B cell (primary cell): ENCODE data around the gene C4BPA. TPM values are rescaled to one million over a fixed set of nuclear protein-coding genes. Genes with fewer than 3 reads are reported as not detected.

Experiments
- ATAC-seq: fragments of 200-7000 bp; cut with Tn5 transposase; one replicate; pipeline ENCODE4 v1.10.0; 2021; ENCODE audit warnings: low read depth, mild to moderate bottlenecking, moderate number of reproducible peaks, moderate library complexity
- CTCF ChIA-PET: fragments of 350-600 bp; sonication (Branson Sonifier 250); formaldehyde crosslinking; loops from one replicate; lab custom pipeline; 2021; ENCODE audit warnings: antibody characterized with exemption, inconsistent platforms; lab: Charles Lee
- POLR2A ChIA-PET: fragments of 350-600 bp; sonication (Branson Sonifier 250); formaldehyde crosslinking; loops from one replicate; lab custom pipeline; 2021; ENCODE audit warnings: antibody characterized with exemption; lab: Charles Lee
- DNase-seq: peaks from one replicate; pipeline ENCODE4 v3.0.0; 2013
- H2AFZ ChIP-seq: 2 replicates; pipeline ENCODE4 v1.6.1; 2012; ENCODE audit warnings: mild to moderate bottlenecking, low read depth, low read length; ENCODE audit not compliant: insufficient read depth, poor library complexity, severe bottlenecking
- H3K27ac ChIP-seq, 2 donors: 1 replicate in 1 of 2; 2 replicates in 1 of 2; pipeline ENCODE4 v1.5.1; 2012 to 2013; ENCODE audit warnings: low read length in 2 of 2, mild to moderate bottlenecking in 2 of 2, moderate library complexity in 1 of 2
- H3K27me3 ChIP-seq, 4 experiments: fragments of 200-600 bp in 1 of 4; sonication (generic) in 1 of 4; replicated peaks in 1 of 4; 1 replicate in 2 of 4; 2 replicates in 2 of 4; pipeline versions ENCODE4 v1.6.1 to v1.7.0; 2013 to 2016; ENCODE audit warnings: low read length in 3 of 4, mild to moderate bottlenecking in 2 of 4, mixed read lengths in 1 of 4, moderate library complexity in 1 of 4; ENCODE audit not compliant: insufficient read depth in 4 of 4, control insufficient read depth in 3 of 4; ENCODE audit errors: control extremely low read depth in 1 of 4
- H3K36me3 ChIP-seq, 2 experiments: replicated peaks in 1 of 2; 1 replicate in 1 of 2; 2 replicates in 1 of 2; pipeline versions ENCODE4 v1.6.1 to v1.7.1; 2013; ENCODE audit warnings: low read length in 1 of 2; ENCODE audit not compliant: insufficient read depth in 2 of 2, control insufficient read depth in 1 of 2; ENCODE audit errors: control extremely low read depth in 1 of 2, extremely low read depth in 1 of 2
- H3K4me1 ChIP-seq, 2 donors: fragments of 200-600 bp in 1 of 2; sonication (generic) in 1 of 2; 1 replicate in 1 of 2; 2 replicates in 1 of 2; pipeline versions ENCODE4 v1.5.1 to v1.6.1; 2013 to 2017; ENCODE audit warnings: low read length in 2 of 2; ENCODE audit not compliant: control insufficient read depth in 2 of 2, insufficient read depth in 2 of 2
- H3K4me2 ChIP-seq: replicated peaks from 2 replicates; pipeline ENCODE3; 2012; ENCODE audit warnings: mild to moderate bottlenecking, low read depth, low read length; ENCODE audit not compliant: poor library complexity, severe bottlenecking
- H3K4me3 ChIP-seq, 5 experiments: fragments of 200-600 bp in 1 of 5; sonication (generic) in 1 of 5; 1 replicate in 3 of 5; 2 replicates in 2 of 5; pipeline versions ENCODE4 v1.5.1 to v1.7.0; 2011 to 2016; ENCODE audit warnings: low read length in 4 of 5, mild to moderate bottlenecking in 4 of 5, low read depth in 2 of 5, control low read depth in 1 of 5, moderate library complexity in 1 of 5; ENCODE audit not compliant: insufficient read depth in 1 of 5; ENCODE audit errors: control extremely low read depth in 1 of 5, extremely low read depth in 1 of 5
- H3K79me2 ChIP-seq: fragments of 200-600 bp; sonication (generic); one replicate; pipeline ENCODE4 v1.6.0; 2016; ENCODE audit warnings: low read length; ENCODE audit not compliant: control insufficient read depth, insufficient read depth
- H3K9ac ChIP-seq: fragments of 200-600 bp; sonication (generic); 2 replicates; pipeline ENCODE4 v1.6.1; 2017; ENCODE audit warnings: mild to moderate bottlenecking, low read length, moderate library complexity
- H3K9me3 ChIP-seq, 3 donors: one replicate each; pipeline versions ENCODE4 v1.6.1 to v1.7.1; 2013; ENCODE audit warnings: low read length in 2 of 3; ENCODE audit not compliant: control insufficient read depth in 2 of 3, insufficient read depth in 1 of 3; ENCODE audit errors: control extremely low read depth in 1 of 3
- H4K20me1 ChIP-seq: 2 replicates; pipeline ENCODE4 v1.6.0; 2012; ENCODE audit warnings: mild to moderate bottlenecking, low read length; ENCODE audit not compliant: insufficient read depth, control insufficient read depth, poor library complexity, severe bottlenecking
- H3K27ac Mint-ChIP-seq: one replicate; pipeline ENCODE4 v1.8.0; 2021; ENCODE audit warnings: mixed read lengths
- H3K27me3 Mint-ChIP-seq: one replicate; pipeline ENCODE4 v1.8.0; 2021; ENCODE audit warnings: mixed read lengths
- H3K4me1 Mint-ChIP-seq: one replicate; pipeline ENCODE4 v1.8.0; 2021; ENCODE audit warnings: mixed read lengths
- H3K4me3 Mint-ChIP-seq: one replicate; pipeline ENCODE4 v1.8.0; 2021; ENCODE audit warnings: mixed read lengths
- H3K9me3 Mint-ChIP-seq: one replicate; pipeline ENCODE4 v1.8.0; 2022; ENCODE audit warnings: mixed read lengths; ENCODE audit not compliant: insufficient read depth
- CTCF ChIP-seq: fragments of 200-600 bp; IDR thresholded peaks from one replicate; pipeline ENCODE4 v1.8.0; 2022; ENCODE audit warnings: antibody characterized with exemption, mild to moderate bottlenecking
- EZH2 ChIP-seq: IDR thresholded peaks from 2 replicates; pipeline ENCODE4 v1.6.1; 2012; ENCODE audit warnings: borderline replicate concordance, low read depth, mild to moderate bottlenecking, moderate library complexity, low read length; ENCODE audit not compliant: insufficient read depth, poor library complexity, severe bottlenecking
- WGBS: methylation state at CpG from one replicate; pipeline ENCODE4 v1.1.5; 2013; ENCODE audit warnings: missing lambda C conversion rate; ENCODE audit not compliant: insufficient coverage; 5-methylcytosine and 5-hydroxymethylcytosine counted together
- intact Hi-C: fragments of 100-400 bp; cut with micrococcal nuclease; formaldehyde crosslinking; loops from one replicate; pipeline ENCODE4 v1.10.0; 2022
- polyA plus RNA-seq: library from polyadenylated mRNA; depleted of rRNA; stranded (reverse); fragments of >200 nt; gene quantifications from 2 replicates; pipeline ENCODE4 v1.2.3, GENCODE V29; 2012
- total RNA-seq, 2 donors: library from RNA; stranded (reverse); fragments of 120-200 nt in 1 of 2; gene quantifications; 1 replicate in 1 of 2; 2 replicates in 1 of 2; pipeline versions ENCODE4 v1.2.3 to v1.2.4, GENCODE V29; 2013 to 2022

C4BPA gene
- total and polyA plus RNA-seq, 2 donors (not counting 1 experiment from before 2014, with no cell fraction given): not detected

GRCh38 chr1:207076181-207076955, 27.7 kb upstream of the C4BPA start:
- Histone ChIP-seq H3K4me2 (no peak overlapping the region), H3K27ac (no peak overlapping the region), H2AFZ (no peak overlapping the region), H3K4me3 (no peak overlapping the region), H3K9ac (no peak overlapping the region), H3K27me3 (no peaks in the 10 kb centered on the region), H3K9me3 (no peaks in the 10 kb centered on the region), H3K79me2 (no peaks in the 10 kb centered on the region), H4K20me1 (no peaks in the 10 kb centered on the region), H3K4me1 (peaks cover under 1% of the 10 kb centered on the region in 2 donors), H3K36me3 (peaks cover 3 to 12% of the 10 kb centered on the region in 2 experiments)
- DNase-seq (no peak), ATAC-seq (no peak)
- WGBS: 88% methylated on average over 3 of the region's 5 CpGs
- Mint-ChIP-seq H3K4me3 (no peak overlapping the region), H3K27me3 (no peaks in the 10 kb centered on the region), H3K27ac (no peak overlapping the region), H3K9me3 (no peaks in the 10 kb centered on the region), H3K4me1 (peaks cover 2% of the 10 kb centered on the region)
- TF ChIP-seq CTCF: no peak
- TF ChIP-seq EZH2: no peak
- ChIA-PET POLR2A (no interaction called here), CTCF (interaction anchor here (0.9 to 4.7 kb wide), 13 partner anchors 8 to 423 kb away, joined by 3 to 54 read pairs (median 6); partner anchors contain the start of genes PFKFB2 and YOD1)
- intact Hi-C loops: loop anchor here (5.0 kb wide), 1 partner anchor 69 kb away; no protein-coding TSS in a partner anchor

- H3K4me3 Mint-ChIP-seq: no peak overlapping the region
- ChIA-PET CTCF (interaction anchor here (0.9 to 4.7 kb wide), 8 partner anchors 23 to 423 kb away, joined by 3 to 54 read pairs (median 5); partner anchors contain the start of genes PFKFB2 and YOD1), POLR2A (no interaction called here)
- H4K20me1 ChIP-seq: no peaks in the 10 kb centered on the region
- H3K9me3 Mint-ChIP-seq: no peaks in the 10 kb centered on the region
- ATAC-seq (no peak), DNase-seq (no peak)
- H3K4me3 ChIP-seq: no peak overlapping the region
- H3K27me3 ChIP-seq: no peaks in the 10 kb centered on the region
- intact Hi-C loops: loop anchor here (1.0 to 5.0 kb wide), 2 partner anchors 27 to 70 kb away; no protein-coding TSS in a partner anchor
- no peak overlapping the region for H3K9ac ChIP-seq
- H3K9me3 ChIP-seq: no peaks in the 10 kb centered on the region
- H3K4me2 ChIP-seq: no peak overlapping the region
- no peak overlapping the region for H2AFZ ChIP-seq
- WGBS: no CpG with 5 or more reads among the region's 1 CpG
- no peak overlapping the region for H3K27ac ChIP-seq
- no peaks in the 10 kb centered on the region for H3K79me2 ChIP-seq
- no peaks in the 10 kb centered on the region for H3K27me3 Mint-ChIP-seq
- peaks cover 3 to 10% of the 10 kb centered on the region in 2 experiments for H3K36me3 ChIP-seq
- H3K4me1 ChIP-seq: no peaks in the 10 kb centered on the region
- peaks cover 1% of the 10 kb centered on the region for H3K4me1 Mint-ChIP-seq
- TF ChIP-seq CTCF (no peak), EZH2 (no peak)
- H3K27ac Mint-ChIP-seq: no peak overlapping the region
Measured at GRCh38 chr1:207077012-207077411, 27.0 kb upstream of the C4BPA start.
